Loucy (cell line): Measurements from ENCODE around the gene KLF16.

Experiments
- EZH2phosphoT487 ChIP-seq: fragments of 200-600 bp; IDR thresholded peaks from 2 replicates; pipeline ENCODE4 v1.6.1; 2018; ENCODE audit warnings: antibody characterized with exemption, mild to moderate bottlenecking, moderate library complexity, borderline replicate concordance
- TF ChIP-seq, protein P1 (sequence below): fragments of 200-600 bp; sonication (generic); conservative IDR thresholded peaks from 2 replicates; pipeline ENCODE4 v1.5.1; 2014; ENCODE audit warnings: mild to moderate bottlenecking, antibody characterized with exemption, low read length

GRCh38 chr19:1857648-1858326, 5.6 kb downstream of the KLF16 start:
- TF ChIP-seq, protein P1, sequence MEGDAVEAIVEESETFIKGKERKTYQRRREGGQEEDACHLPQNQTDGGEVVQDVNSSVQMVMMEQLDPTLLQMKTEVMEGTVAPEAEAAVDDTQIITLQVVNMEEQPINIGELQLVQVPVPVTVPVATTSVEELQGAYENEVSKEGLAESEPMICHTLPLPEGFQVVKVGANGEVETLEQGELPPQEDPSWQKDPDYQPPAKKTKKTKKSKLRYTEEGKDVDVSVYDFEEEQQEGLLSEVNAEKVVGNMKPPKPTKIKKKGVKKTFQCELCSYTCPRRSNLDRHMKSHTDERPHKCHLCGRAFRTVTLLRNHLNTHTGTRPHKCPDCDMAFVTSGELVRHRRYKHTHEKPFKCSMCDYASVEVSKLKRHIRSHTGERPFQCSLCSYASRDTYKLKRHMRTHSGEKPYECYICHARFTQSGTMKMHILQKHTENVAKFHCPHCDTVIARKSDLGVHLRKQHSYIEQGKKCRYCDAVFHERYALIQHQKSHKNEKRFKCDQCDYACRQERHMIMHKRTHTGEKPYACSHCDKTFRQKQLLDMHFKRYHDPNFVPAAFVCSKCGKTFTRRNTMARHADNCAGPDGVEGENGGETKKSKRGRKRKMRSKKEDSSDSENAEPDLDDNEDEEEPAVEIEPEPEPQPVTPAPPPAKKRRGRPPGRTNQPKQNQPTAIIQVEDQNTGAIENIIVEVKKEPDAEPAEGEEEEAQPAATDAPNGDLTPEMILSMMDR, result no peak
- no peak for TF ChIP-seq EZH2phosphoT487
